ENCODE results near the gene FOXK2.

Gene FOXK2

GRCh38 chr17:82614095-82614631 is 94.6 kb downstream of the FOXK2 start:
- TF ChIP-seq CTCF (conservative IDR thresholded peaks at IDR 0.05; ENCODE audit: low read length): no peak
- no peak for DNase-seq (ENCODE audit: low read depth)
- no peak overlapping the region for H3K4me3 ChIP-seq (ENCODE audit: low read length)

GRCh38 chr17:82615084-82616020 is 95.8 kb downstream of the FOXK2 start:
- no peak for DNase-seq (ENCODE audit: low read depth)
- no peak for TF ChIP-seq CTCF (conservative IDR thresholded peaks at IDR 0.05; ENCODE audit: low read length)
- no peak overlapping the region for H3K4me3 ChIP-seq (ENCODE audit: low read length)

GRCh38 chr17:82616021-82616711 is 96.6 kb downstream of the FOXK2 start:
- TF ChIP-seq CTCF (conservative IDR thresholded peaks at IDR 0.05; ENCODE audit: low read length): no peak
- no peak overlapping the region for H3K4me3 ChIP-seq (ENCODE audit: low read length)
- DNase-seq (ENCODE audit: low read depth): no peak

- TF ChIP-seq CTCF (conservative IDR thresholded peaks at IDR 0.05; ENCODE audit: low read length): no peak
- DNase-seq (ENCODE audit: low read depth): no peak
- no peak overlapping the region for H3K4me3 ChIP-seq (ENCODE audit: low read length)
Measured at GRCh38 chr17:82619211-82619610, 99.7 kb downstream of the FOXK2 start.

GRCh38 chr17:82619641-82620040 is 100.1 kb downstream of the FOXK2 start:
- no peak overlapping the region for H3K4me3 ChIP-seq (ENCODE audit: low read length)
- no peak for DNase-seq (ENCODE audit: low read depth)
- no peak for TF ChIP-seq CTCF (conservative IDR thresholded peaks at IDR 0.05; ENCODE audit: low read length)

- no peak for DNase-seq (ENCODE audit: low read depth)
- no peak overlapping the region for H3K4me3 ChIP-seq (ENCODE audit: low read length)
- TF ChIP-seq CTCF (conservative IDR thresholded peaks at IDR 0.05; ENCODE audit: low read length): no peak
Measured at GRCh38 chr17:82623707-82624106, 104.2 kb downstream of the FOXK2 start.

All from AG10803 (cell line).